ENCODE results near the gene LRMDA. TPM values are rescaled to one million over a fixed set of nuclear protein-coding genes. Genes with fewer than 3 reads are reported as not detected.

Gene LRMDA
- total RNA-seq, 2 experiments from 2014 or later, result not detected

DNA sequence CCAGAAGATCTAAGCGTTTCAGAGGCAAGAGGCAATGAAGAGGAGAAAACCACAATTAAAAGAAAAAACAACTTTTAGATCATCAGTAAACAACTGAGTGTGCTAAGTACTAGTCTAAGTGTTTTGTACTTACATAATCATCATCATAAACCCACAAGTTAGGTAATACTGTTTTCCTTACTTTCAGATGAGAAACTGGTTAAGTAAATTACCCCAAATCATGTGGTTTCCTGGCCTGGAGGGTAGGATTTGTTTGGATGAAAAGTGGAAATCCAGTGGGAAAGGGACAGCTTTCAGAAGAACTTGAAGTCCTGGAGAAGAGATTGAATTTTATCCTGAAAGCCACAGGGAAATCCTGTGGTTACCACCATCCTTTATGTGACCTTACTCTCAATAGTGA, 463.3 kb downstream of the LRMDA start:
- TF ChIP-seq, protein P1, sequence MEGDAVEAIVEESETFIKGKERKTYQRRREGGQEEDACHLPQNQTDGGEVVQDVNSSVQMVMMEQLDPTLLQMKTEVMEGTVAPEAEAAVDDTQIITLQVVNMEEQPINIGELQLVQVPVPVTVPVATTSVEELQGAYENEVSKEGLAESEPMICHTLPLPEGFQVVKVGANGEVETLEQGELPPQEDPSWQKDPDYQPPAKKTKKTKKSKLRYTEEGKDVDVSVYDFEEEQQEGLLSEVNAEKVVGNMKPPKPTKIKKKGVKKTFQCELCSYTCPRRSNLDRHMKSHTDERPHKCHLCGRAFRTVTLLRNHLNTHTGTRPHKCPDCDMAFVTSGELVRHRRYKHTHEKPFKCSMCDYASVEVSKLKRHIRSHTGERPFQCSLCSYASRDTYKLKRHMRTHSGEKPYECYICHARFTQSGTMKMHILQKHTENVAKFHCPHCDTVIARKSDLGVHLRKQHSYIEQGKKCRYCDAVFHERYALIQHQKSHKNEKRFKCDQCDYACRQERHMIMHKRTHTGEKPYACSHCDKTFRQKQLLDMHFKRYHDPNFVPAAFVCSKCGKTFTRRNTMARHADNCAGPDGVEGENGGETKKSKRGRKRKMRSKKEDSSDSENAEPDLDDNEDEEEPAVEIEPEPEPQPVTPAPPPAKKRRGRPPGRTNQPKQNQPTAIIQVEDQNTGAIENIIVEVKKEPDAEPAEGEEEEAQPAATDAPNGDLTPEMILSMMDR (IDR thresholded peaks at IDR 0.05), result no peak
- DNase-seq, result no peak
- Histone ChIP-seq H3K4me1 (ENCODE audit: insufficient read depth, low read length) (no peaks in the 10 kb centered on the region), H3K27me3 (ENCODE audit: control insufficient read depth in 1 of 2, insufficient read depth in 2 of 2, low read length in 2 of 2) (no peaks in the 10 kb centered on the region), H3K36me3 (ENCODE audit: insufficient read depth, low read length) (no peaks in the 10 kb centered on the region), H3K27ac (ENCODE audit: low read depth in 1 of 2, low read length in 2 of 2) (no peak overlapping the region), H3K9me3 (ENCODE audit: control insufficient read depth in 1 of 2, insufficient read depth in 1 of 2, low read length in 2 of 2) (no peaks in the 10 kb centered on the region), H3K4me3 (ENCODE audit: low read length) (no peak overlapping the region)
- Mint-ChIP-seq H3K36me3 (ENCODE audit: low read depth) (no peaks in the 10 kb centered on the region), H3K4me3 (no peak overlapping the region), H3K4me1 (ENCODE audit: low read depth) (no peaks in the 10 kb centered on the region), H3K27ac (no peak overlapping the region), H3K27me3 (no peaks in the 10 kb centered on the region), H3K9me3 (no peaks in the 10 kb centered on the region)
- CTCF ChIA-PET, result no interaction called here
- no peak for ATAC-seq (ENCODE audit: poor library complexity)
- POLR2A ChIA-PET, result no interaction called here
- intact Hi-C loops (cut with DNase I, micrococcal nuclease), result no loop called here

DNA sequence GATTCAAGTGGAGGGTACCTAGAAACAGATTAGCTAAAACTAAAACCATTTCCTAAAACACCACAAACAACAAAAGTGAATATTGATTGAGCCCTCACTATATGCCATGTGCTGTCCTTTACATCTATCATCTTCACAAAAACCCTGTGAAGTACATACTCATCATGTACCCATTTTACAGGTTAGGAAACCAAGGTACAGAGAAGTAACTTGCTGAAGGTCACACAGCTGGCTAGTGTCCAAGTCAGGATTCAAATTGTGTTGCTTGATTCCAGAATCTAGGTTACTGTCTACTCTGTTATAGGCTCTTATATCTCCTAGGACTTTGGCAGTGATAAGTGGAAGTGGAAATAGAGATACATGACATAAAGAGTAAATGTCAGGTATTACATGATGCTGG, 463.8 kb downstream of the LRMDA start:
- no peaks in the 10 kb centered on the region for H3K36me3 ChIP-seq (ENCODE audit: insufficient read depth, low read length)

DNA sequence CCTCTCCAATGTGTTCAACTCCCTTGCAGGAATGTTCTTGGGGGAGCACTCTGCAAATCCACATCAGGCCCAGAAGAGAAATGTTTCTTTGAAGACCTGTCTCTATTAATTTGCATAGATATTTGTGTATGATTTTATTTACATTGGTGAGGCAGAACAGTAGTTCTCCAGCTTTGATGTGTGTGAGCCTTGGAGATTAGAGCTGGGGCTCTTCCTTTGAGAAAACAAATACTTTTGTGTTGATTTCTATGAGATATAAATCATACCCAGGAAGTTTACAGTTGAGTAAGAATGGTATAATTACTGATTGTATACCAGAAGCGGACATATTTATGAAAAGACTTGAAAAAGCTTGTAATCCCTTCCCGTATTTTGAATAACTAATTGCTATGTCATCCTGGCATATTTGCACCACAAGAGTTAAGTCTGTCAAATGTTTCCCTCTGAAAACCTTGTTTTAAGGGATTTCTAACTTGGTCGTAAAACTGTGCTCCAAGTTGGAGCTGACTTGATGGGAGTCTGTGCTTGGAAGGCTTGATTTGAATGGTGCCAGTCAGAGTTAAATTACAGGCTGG, 468.5 kb downstream of the LRMDA start:
- CTCF ChIA-PET, result no interaction called here
- no peak overlapping the region for H3K4me3 Mint-ChIP-seq
- Histone ChIP-seq H3K9me3 (ENCODE audit: control insufficient read depth in 1 of 2, insufficient read depth in 1 of 2, low read length in 2 of 2) (peaks cover 0 to 3% of the 10 kb centered on the region in 2 experiments), H3K36me3 (ENCODE audit: insufficient read depth, low read length) (no peaks in the 10 kb centered on the region), H3K4me3 (ENCODE audit: low read length) (no peak overlapping the region), H3K4me1 (ENCODE audit: insufficient read depth, low read length) (no peaks in the 10 kb centered on the region), H3K27ac (ENCODE audit: low read depth in 1 of 2, low read length in 2 of 2) (no peak overlapping the region), H3K27me3 (ENCODE audit: control insufficient read depth in 1 of 2, insufficient read depth in 2 of 2, low read length in 2 of 2) (no peaks in the 10 kb centered on the region)
- no peak for DNase-seq
- ATAC-seq (ENCODE audit: poor library complexity), result no peak
- POLR2A ChIA-PET, result no interaction called here
- no peaks in the 10 kb centered on the region for H3K9me3 Mint-ChIP-seq
- TF ChIP-seq, protein P1 (IDR thresholded peaks at IDR 0.05), result no peak
- H3K27ac Mint-ChIP-seq, result no peak overlapping the region
- H3K4me1 Mint-ChIP-seq (ENCODE audit: low read depth), result no peaks in the 10 kb centered on the region
- no peaks in the 10 kb centered on the region for H3K36me3 Mint-ChIP-seq (ENCODE audit: low read depth)
- intact Hi-C loops (cut with DNase I, micrococcal nuclease), result no loop called here
- peaks cover 34% of the 10 kb centered on the region for H3K27me3 Mint-ChIP-seq

More for the DNA sequence above, 463.8 kb downstream of the LRMDA start:
- POLR2A ChIA-PET, result no interaction called here
- Histone ChIP-seq H3K27ac (ENCODE audit: low read depth in 1 of 2, low read length in 2 of 2) (no peak overlapping the region), H3K4me3 (ENCODE audit: low read length) (no peak overlapping the region), H3K27me3 (ENCODE audit: control insufficient read depth in 1 of 2, insufficient read depth in 2 of 2, low read length in 2 of 2) (no peaks in the 10 kb centered on the region), H3K4me1 (ENCODE audit: insufficient read depth, low read length) (no peaks in the 10 kb centered on the region), H3K9me3 (ENCODE audit: control insufficient read depth in 1 of 2, insufficient read depth in 1 of 2, low read length in 2 of 2) (no peaks in the 10 kb centered on the region)
- no peak for DNase-seq
- CTCF ChIA-PET, result no interaction called here
- no peak for ATAC-seq (ENCODE audit: poor library complexity)
- no peaks in the 10 kb centered on the region for H3K4me1 Mint-ChIP-seq (ENCODE audit: low read depth)
- intact Hi-C loops (cut with DNase I, micrococcal nuclease), result no loop called here
- H3K4me3 Mint-ChIP-seq, result no peak overlapping the region
- no peak overlapping the region for H3K27ac Mint-ChIP-seq
- TF ChIP-seq, protein P1 (IDR thresholded peaks at IDR 0.05), result no peak
- no peaks in the 10 kb centered on the region for H3K27me3 Mint-ChIP-seq
- H3K36me3 Mint-ChIP-seq (ENCODE audit: low read depth), result no peaks in the 10 kb centered on the region
- H3K9me3 Mint-ChIP-seq, result no peaks in the 10 kb centered on the region
